Measurements from ENCODE around the gene BTRC. TPM values are rescaled to one million over a fixed set of nuclear protein-coding genes. Genes with fewer than 3 reads are reported as not detected.
"Not testable (repeated sequence)": the region's sequence is repeated elsewhere in the genome, so short reads cannot be mapped to it uniquely, and the experiment has no call there.

The BTRC gene
- total RNA-seq, 3 donors from 2014 or later = 12.4 to 19.5 (median 16.0) TPM

DNA sequence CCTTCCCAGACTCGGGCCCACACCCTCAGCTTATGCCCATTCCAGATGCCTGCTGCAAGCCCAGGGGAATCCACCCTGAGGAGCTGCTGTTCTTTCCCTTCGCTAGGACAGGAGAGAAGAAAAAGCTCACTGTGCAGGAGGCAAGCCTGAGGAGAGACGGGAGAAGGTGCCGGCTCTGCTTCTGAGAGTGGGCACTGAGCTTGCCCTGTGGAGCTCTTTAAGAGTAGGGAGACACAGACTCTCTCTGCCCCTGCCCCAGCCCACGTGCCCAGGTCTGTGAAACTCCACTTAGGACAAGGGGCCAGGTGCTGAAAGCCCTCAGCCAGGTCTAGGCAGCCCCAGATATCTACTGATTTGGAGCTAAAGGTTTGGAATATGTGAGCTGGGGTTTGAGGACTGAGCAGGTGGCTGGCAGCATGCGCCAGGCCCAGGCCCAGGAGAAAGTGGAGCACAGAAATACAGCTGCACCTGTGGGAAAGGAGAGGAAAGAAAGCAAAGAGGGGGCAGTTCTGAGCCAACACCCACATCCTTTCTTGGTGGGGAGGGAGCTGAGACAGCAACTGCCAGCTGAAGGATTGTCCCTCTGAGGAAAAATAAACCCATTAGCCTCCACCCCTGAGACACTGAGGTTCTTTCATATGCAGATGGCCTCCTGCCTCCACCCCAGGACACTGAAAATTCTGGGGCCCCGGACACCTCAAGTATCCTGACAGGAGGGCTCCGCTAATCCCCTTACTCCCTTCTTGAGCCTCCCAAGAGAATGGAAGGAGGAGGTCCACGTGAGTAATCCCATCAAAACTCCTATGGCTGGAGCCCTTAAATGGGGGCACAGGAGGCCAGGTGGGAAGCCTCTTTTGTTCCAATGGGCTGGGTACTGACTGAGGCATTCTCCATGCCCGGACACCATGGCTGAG, 226.8 kb downstream of the BTRC start:
- Histone ChIP-seq H3K4me1 (ENCODE audit: low read depth) (no peaks in the 10 kb centered on the region), H3K9me3 (no peaks in the 10 kb centered on the region), H3K4me3 (no peak overlapping the region), H3K36me3 (ENCODE audit: low read depth) (no peaks in the 10 kb centered on the region)
- intact Hi-C loops (cut with DNase I, micrococcal nuclease) = no loop called here
- no peak for ATAC-seq
- no peak for DNase-seq
- no peak for TF ChIP-seq CTCF (IDR thresholded peaks at IDR 0.05)

DNA sequence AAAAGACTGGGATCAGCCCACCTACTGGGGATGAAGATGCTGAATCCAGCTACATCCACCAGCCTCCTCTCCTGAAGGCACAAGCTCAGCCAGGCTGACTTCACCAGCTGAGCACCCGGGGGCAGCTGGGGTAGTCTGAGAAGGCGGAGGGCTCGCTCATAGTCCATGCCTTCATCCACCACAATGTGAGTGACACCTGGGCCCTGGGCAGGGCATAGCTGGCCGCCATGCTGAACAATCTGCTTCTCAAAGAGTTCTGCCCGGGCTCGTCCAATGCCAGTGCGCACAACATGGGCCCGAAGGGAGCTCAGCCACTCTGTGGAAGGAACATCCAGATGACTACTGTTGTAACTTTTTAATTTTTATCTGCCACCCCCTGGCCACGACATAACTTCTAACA, 231.9 kb downstream of the BTRC start:
- DNase-seq (no peak), ATAC-seq (no peak)
- H3K4me1 ChIP-seq (ENCODE audit: low read depth) = peaks cover 13% of the 10 kb centered on the region
- H3K4me3 ChIP-seq = no peak overlapping the region
- no peak for TF ChIP-seq CTCF (IDR thresholded peaks at IDR 0.05)
- no peaks in the 10 kb centered on the region for H3K9me3 ChIP-seq
- no peaks in the 10 kb centered on the region for H3K36me3 ChIP-seq (ENCODE audit: low read depth)
- intact Hi-C loops (cut with DNase I, micrococcal nuclease) = no loop called here

DNA sequence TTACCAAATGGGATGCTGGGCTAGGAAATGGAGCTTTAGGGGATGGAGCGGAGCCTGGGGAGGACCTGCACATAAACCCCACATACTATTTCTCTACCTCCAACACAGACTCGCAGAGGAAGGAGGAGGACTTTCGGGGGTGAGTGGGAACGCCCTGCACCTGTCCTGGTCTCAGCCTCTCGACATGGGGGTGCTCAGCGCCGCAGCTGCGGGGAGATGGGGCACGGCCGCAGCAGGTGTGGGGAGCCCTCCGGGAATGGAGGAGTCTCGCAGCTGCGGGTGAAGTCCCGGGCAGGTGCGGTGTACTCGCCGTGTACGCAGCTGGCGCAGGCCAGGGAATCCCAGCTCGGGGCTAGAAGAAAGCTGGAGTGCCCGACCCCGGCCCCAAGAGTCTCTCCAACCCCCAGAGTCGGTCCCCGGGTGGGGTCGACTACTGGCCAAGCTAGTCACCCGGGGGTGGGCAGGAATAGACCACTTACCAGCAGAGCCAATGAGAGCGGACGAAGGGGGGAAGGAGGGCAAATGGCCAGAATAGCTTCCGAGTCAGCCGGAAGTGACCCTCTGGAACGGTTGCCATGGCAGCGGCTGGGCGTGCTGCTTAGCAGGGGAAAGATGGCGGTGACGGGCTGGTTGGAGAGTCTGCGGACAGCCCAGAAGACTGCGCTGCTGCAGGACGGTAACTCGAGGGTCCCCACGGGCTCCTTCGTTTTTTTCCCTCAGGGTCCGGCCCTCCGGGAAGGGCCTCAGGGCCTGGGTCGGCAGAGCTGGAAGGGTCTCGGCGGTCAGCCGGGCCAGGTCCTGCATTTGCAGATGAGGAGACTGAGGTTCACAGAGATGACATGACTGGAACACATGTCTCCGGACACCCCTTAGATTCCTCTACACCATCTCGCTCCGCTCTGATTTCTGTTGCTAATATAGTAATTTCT, 234.0 kb downstream of the BTRC start, which contains the start of the genes DPCD and POLL:
DPCD (plus strand) TSS at position 597 of the 929 bp plus-strand sequence; CDS start at position 613, 16 bp downstream.
POLL (minus strand) TSS at position 533 of the 929 bp plus-strand sequence. CDS start 897 bp downstream, outside the sequence.
- Histone ChIP-seq H3K4me3 (peak within 1 kb of the TSS; percentile 65), H3K9me3 (no peaks in the 10 kb centered on the region), H3K4me1 (ENCODE audit: low read depth) (peaks cover 13% of the 10 kb centered on the region), H3K36me3 (ENCODE audit: low read depth) (no peaks in the 10 kb centered on the region)
- intact Hi-C loops (cut with DNase I, micrococcal nuclease) = no loop called here
- peak; percentile 99 for ATAC-seq
- TF ChIP-seq CTCF (IDR thresholded peaks at IDR 0.05) = no peak
- peak; percentile 96 to 99 (median 97) for DNase-seq

DNA sequence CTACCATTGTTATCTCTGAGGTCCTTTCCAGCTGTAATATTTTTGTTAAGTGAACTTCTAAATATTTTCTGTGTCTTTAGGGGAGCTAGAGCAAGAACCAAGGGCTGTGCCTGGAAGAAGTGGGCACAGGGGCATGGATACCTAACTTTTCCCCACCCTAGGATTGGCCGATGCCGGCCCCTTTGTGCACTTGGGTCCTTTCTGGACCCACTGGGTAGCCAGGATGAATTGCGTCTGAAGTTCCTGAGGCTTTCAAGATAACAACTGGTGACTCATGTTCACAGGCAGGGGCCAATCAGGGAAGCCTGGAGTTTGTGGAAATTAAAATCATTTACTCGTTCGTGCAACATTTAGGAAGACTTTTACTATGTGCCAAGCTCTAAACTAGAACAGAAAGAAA, 234.9 kb downstream of the BTRC start:
- Histone ChIP-seq H3K4me3 (no peak overlapping the region), H3K36me3 (ENCODE audit: low read depth) (no peaks in the 10 kb centered on the region), H3K9me3 (no peaks in the 10 kb centered on the region), H3K4me1 (ENCODE audit: low read depth) (peaks cover 13% of the 10 kb centered on the region)
- no peak for DNase-seq
- no peak for ATAC-seq
- no peak for TF ChIP-seq CTCF (IDR thresholded peaks at IDR 0.05)
- intact Hi-C loops (cut with DNase I, micrococcal nuclease) = no loop called here

DNA sequence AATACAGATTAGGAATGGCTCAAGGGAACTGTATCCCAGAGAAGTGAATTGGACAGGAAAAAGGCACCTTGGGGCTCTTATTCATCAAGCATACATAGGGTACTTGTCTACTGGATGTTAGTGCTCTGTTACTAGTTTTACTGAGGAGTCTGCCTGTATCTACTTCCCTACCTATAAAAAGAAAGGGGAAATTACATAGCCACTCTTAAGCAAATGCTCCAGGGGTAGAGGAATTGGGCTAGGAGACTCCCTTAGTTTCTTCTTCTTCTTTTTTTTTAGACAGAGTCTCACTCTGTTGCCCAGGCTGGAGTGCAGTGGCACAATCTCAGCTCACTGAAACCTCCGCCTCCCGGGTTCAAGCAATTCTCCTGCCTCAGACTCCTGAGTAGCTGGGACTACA, 239.4 kb downstream of the BTRC start:
- intact Hi-C loops (cut with DNase I, micrococcal nuclease); H3K9me3 ChIP-seq; H3K36me3 ChIP-seq (ENCODE audit: low read depth); H3K4me3 ChIP-seq; DNase-seq; ATAC-seq; H3K4me1 ChIP-seq (ENCODE audit: low read depth): not testable (repeated sequence)
